Measurements from ENCODE around the gene ZNF236. TPM values are rescaled to one million over a fixed set of nuclear protein-coding genes. Genes with fewer than 3 reads are reported as not detected.

Gene ZNF236
- total RNA-seq, 1 donor from 2014 or later: 10.4 TPM

GRCh38 chr18:76859474-76860339, 37.4 kb downstream of the ZNF236 start:
- DNase-seq (ENCODE audit: low read depth): no peak

- no peak for DNase-seq (ENCODE audit: low read depth)
Observed at GRCh38 chr18:76860411-76860810, 38.1 kb downstream of the ZNF236 start.

- no peak for DNase-seq (ENCODE audit: low read depth)
Observed at GRCh38 chr18:76866666-76867065, 44.3 kb downstream of the ZNF236 start.

- no peak for DNase-seq (ENCODE audit: low read depth)
Observed at GRCh38 chr18:76873311-76873710, 51.0 kb downstream of the ZNF236 start.

GRCh38 chr18:76873713-76874112, 51.4 kb downstream of the ZNF236 start:
- DNase-seq (ENCODE audit: low read depth): no peak

- no peak for DNase-seq (ENCODE audit: low read depth)
Observed at GRCh38 chr18:76874642-76875389, 52.5 kb downstream of the ZNF236 start.

GRCh38 chr18:76875390-76876325, 53.3 kb downstream of the ZNF236 start:
- peak; percentile 24 for DNase-seq (ENCODE audit: low read depth)

- DNase-seq (ENCODE audit: low read depth): no peak
Observed at GRCh38 chr18:76878426-76878825, 56.1 kb downstream of the ZNF236 start.

- DNase-seq (ENCODE audit: low read depth): no peak
Observed at GRCh38 chr18:76880026-76880425, 57.7 kb downstream of the ZNF236 start.

- DNase-seq (ENCODE audit: low read depth): no peak
Observed at GRCh38 chr18:76881744-76882143, 59.4 kb downstream of the ZNF236 start.

- DNase-seq (ENCODE audit: low read depth): no peak
Observed at GRCh38 chr18:76882146-76882545, 59.8 kb downstream of the ZNF236 start.

- no peak for DNase-seq (ENCODE audit: low read depth)
Observed at GRCh38 chr18:76885001-76885400, 62.6 kb downstream of the ZNF236 start.

GRCh38 chr18:76886112-76886511, 63.8 kb downstream of the ZNF236 start:
- DNase-seq (ENCODE audit: low read depth): no peak

- no peak for DNase-seq (ENCODE audit: low read depth)
Observed at GRCh38 chr18:76889091-76889699, 66.8 kb downstream of the ZNF236 start.

- no peak for DNase-seq (ENCODE audit: low read depth)
Observed at GRCh38 chr18:76892832-76893231, 70.5 kb downstream of the ZNF236 start.

GRCh38 chr18:76894566-76895346, 72.4 kb downstream of the ZNF236 start:
- no peak for DNase-seq (ENCODE audit: low read depth)

GRCh38 chr18:76895498-76895897, 73.1 kb downstream of the ZNF236 start:
- no peak for DNase-seq (ENCODE audit: low read depth)

- DNase-seq (ENCODE audit: low read depth): no peak
Observed at GRCh38 chr18:76896677-76897076, 74.3 kb downstream of the ZNF236 start.

- DNase-seq (ENCODE audit: low read depth): no peak
Observed at GRCh38 chr18:76897257-76897656, 74.9 kb downstream of the ZNF236 start.

- DNase-seq (ENCODE audit: low read depth): no peak
Observed at GRCh38 chr18:76903386-76903785, 81.0 kb downstream of the ZNF236 start.

All from myocyte (in vitro differentiated cells).